ENCODE data around the gene TRIP10.

GRCh38 chr19:6717036-6717435 lies 22.4 kb upstream of the TRIP10 start:
- TF ChIP-seq CTCF (IDR thresholded peaks at IDR 0.05; ENCODE audit: low read length) (peak; percentile 30), EZH2 (optimal IDR thresholded peaks at IDR 0.05; ENCODE audit: low read depth, low read length) (no peak), EZH2phosphoT487 (IDR thresholded peaks at IDR 0.05; ENCODE audit: low read length) (no peak)

Data from MM.1S (cell line).